Myocyte (in vitro differentiated cells): ENCODE data around the gene PLPPR3. TPM values are rescaled to one million over a fixed set of nuclear protein-coding genes. Genes with fewer than 3 reads are reported as not detected.
A peak's percentile ranks its signal among the peaks of the same experiment; 100 is the strongest.
"Not testable (repeated sequence)": the region's sequence is repeated elsewhere in the genome, so short reads cannot be mapped to it uniquely, and the experiment has no call there.

Experiments
- DNase-seq: peaks from one replicate; pipeline ENCODE4 v3.0.0-alpha.2; 2012; ENCODE audit warnings: low read depth
- total RNA-seq: library from RNA; depleted of rRNA; stranded (reverse); fragments of >200 nt; gene quantifications from 2 replicates; pipeline ENCODE4 v1.2.3, GENCODE V29; 2014

Gene PLPPR3
- total RNA-seq, 1 donor from 2014 or later: 0.16 TPM

GRCh38 chr19:854549-854948 is 32.8 kb upstream of the PLPPR3 start:
- no peak for DNase-seq

DNA sequence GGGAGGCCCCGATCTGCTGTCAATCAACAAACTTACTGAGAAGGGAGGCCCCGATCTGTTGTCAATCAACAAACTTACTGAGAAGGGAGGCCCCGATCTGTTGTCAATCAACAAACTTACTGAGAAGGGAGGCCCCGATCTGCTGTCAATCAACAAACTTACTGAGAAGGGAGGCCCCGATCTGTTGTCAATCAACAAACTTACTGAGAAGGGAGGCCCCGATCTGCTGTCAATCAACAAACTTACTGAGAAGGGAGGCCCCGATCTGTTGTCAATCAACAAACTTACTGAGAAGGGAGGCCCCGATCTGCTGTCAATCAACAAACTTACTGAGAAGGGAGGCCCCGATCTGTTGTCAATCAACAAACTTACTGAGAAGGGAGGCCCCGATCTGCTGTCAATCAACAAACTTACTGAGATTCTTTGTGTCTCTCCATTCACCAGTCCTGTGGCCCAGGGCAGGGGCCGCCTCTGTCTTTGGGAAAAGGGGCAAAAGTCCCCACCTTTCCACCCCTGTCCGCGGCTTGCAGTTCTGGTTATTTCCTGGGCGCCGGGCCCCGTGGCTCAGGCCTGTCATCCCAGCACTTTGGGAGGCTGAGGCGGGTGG is 32.0 kb upstream of the PLPPR3 start:
- not testable (repeated sequence) for DNase-seq

DNA sequence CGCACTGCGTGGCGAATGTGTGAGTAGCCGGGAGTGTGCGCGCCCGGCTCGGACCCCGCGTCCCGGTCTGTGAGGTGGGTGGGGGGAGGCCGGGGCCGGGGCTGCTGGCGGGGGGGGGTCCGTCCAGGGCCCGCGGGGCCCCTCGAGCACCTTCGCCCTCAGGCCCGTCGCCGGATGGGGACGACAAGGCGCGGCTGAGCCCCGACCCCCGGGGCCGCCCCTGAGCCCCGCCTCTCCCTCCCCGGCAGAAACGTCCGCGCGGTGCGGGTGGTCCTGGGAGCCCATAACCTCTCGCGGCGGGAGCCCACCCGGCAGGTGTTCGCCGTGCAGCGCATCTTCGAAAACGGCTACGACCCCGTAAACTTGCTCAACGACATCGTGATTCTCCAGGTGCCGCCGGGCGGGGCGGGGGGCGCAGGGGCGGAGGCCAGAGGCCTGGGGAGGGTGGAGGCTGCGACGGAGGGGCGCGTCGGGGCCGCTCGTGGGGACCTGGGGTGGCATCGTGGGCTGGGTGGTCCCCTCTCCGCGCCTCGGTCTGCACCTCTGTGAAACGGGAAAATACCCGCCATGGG is 31.3 kb upstream of the PLPPR3 start:
- no peak for DNase-seq

- no peak for DNase-seq
These were observed 30.6 kb upstream of the PLPPR3 start, which contains the start of gene ELANE for GRCh38 chr19:852136-853013. TSS of gene ELANE (plus strand) at chr19:852303. CDS start at chr19:852329, 26 bp downstream.

DNA sequence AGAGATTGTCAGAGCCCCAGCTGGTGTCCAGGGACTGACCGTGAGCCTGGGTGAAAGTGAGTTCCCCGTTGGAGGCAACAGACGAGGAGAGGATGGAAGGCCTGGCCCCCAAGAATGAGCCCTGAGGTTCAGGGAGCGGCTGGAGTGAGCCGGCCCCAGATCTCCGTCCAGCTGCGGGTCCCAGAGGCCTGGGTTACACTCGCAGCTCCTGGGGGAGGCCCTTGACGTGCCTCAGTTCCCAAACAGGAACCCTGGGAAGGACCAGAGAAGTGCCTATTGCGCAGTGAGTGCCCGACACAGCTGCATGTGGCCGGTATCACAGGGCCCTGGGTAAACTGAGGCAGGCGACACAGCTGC is 29.2 kb upstream of the PLPPR3 start:
- DNase-seq: no peak

DNA sequence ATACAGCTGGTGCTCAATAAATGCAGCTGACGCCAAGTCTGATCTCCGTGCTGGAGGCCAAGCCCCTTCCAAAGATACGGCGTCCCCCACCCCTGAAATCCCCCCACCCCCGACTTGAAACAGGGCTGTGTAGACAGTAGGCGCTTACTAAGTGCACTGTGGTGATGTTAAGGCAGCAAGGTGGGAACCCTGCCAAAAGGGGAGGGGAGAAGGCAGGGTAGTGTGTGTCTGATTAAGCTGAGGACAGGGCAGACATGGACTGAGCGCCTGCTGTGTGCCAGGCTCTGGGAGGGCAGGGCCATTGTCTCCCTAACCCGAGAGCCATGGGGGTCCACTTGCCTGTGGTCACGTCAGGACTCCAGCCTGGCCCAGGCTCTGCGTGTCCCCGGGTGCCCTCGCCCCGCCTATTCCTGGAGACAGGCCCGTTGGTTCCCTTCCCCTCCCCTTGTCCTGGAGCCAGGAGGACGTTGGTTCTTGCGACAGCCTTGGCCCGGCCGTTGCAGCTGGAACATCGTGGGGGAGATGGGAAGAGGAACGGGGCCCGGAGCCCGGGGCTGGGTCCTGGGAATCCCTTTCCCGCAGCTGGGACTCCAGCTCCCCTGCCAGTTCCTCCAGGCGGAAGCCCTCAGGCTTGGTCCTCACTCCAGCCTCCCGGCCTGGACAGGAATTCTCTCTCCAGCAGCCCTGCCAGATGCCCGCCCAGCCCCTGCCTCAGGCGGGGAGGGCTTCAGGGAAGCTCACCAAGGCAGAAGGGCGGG is 28.6 kb upstream of the PLPPR3 start:
- DNase-seq: peak; percentile 85

GRCh38 chr19:849195-849594 is 27.4 kb upstream of the PLPPR3 start:
- DNase-seq: not testable (repeated sequence)

DNA sequence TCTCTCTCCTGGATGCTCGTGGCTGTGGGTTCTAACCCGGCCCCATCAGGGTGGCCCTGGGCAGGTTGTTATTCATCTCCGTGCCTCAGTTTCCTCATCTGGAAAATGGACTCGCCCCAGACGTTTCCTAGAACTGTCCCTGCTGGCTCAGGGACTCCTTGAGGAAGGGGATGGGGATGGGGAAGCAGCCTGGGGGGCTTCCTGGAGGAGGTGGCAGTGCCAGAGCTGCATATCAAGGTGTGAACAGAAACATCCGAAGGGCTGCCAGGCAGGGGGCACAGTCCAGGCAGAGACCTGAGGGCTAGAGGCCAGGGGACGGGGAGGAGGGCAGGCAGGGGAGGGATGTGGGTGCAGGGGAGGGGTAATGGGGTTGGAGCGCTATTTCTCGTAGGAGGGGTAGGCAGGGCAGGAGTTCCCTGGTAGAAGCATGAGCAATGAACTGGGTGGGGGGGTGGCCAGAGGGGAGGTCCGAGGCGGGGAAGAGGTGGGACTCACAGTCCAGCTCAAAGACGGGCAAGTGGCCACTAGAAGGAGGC is 26.7 kb upstream of the PLPPR3 start:
- DNase-seq: no peak

GRCh38 chr19:845707-846521 is 24.2 kb upstream of the PLPPR3 start:
- DNase-seq: no peak

DNA sequence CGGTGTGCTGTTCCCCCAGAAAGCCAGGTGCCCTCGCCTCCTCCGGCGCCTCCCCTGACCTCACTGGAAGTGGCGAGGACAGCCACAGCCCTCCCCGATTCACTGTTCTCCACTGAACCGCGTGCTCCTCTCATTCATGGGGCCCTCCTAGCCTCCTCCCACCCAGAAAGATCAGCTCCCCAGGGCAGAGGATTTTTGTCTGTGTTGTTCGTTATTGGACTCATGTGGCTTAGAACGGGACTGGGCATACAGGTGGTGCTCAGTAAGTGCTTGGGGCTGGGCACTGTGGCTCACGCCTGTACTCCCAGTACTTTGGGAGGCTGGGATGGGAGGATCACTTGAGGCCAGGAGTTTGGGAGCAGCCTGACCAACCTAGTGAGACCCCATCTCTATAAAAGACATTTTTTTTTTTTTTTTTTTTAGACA is 22.8 kb upstream of the PLPPR3 start:
- DNase-seq: no peak

GRCh38 chr19:843836-844545 is 22.2 kb upstream of the PLPPR3 start:
- no peak for DNase-seq

DNA sequence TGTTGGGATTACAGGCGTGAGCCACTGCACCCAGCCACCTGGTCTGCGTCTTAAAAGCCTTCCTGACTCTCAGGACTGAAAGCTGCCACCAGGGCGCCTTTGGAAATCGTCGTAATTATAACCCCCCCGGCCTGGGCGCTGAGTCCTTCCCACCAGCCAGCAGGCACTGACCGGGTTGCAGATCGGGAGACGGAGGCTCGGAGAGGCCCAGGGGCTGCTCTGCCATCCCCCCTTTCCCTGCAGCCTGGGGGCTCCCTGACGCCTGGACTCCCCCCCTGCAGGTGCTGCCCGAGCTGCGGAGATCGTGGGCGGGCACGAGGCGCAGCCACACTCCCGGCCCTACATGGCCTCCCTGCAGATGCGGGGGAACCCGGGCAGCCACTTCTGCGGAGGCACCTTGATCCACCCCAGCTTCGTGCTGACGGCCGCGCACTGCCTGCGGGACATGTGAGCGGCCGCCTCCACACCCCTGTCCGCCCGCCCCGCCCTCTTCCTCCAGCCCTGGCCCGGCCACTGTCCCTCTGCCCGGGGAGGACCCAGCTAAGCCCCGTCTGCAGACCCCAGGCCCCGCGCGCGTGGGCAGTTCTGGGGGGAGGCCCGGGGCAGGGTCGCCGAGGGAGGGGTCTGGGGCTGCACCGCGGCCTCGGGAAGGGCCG is 21.6 kb upstream of the PLPPR3 start:
- no peak for DNase-seq

- DNase-seq: not testable (repeated sequence)
These were observed 21.0 kb upstream of the PLPPR3 start for GRCh38 chr19:842802-843179.

GRCh38 chr19:840519-841206 is 18.9 kb upstream of the PLPPR3 start, which contains the start of gene PRTN3:
TSS of gene PRTN3 (plus strand) at chr19:840999. CDS start at chr19:841009, 10 bp downstream.
- DNase-seq: no peak

DNA sequence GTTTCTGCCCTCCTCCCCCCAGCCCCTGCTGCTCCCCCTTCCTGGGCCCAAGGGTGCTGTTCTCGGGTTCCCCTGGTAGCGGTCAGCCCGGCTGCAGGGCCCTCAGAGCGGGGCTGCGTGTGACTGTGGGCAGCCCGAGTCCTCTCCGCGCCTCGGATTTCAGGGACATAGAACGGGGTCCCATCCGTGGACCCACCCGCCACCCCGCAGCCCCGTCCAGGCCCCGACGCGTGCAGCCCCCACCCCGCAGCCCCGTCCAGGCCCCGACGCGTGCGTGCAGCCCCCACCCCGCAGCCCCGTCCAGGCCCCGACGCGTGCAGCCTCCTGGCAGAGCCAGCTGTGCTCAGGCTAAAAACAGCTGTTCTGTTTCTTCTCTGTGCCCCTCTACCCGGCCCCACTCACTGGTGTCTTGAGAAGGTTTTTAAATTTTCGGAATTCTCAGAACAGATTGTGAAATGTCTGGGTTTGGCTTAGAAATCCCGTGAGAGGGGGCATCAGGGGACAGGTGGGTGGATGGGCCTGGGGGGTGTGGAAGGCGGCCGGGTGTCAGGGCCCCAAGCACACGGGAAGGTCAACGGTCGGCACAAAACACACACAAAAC is 13.6 kb upstream of the PLPPR3 start:
- DNase-seq: peak; percentile 42

DNA sequence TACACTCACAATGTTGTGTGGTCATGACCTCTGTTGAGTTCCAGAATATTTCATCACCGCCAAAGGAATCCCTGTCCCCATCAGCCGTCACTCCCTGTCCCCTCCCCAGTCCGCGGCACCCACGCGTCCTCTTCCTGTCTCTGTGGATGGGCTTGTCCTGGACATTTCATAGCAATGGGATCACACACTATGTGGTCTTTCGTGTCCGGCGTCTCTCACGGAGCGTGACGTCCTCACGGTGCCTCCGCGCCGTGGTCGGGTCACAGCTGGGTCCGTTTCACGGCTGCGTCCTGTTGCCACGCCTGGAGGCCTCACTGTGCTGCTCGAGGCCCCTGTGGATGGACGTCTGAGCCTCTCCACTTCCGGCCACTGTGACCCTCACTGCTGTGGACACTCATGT is 12.5 kb upstream of the PLPPR3 start:
- DNase-seq: no peak

- no peak for DNase-seq
These were observed 9.9 kb upstream of the PLPPR3 start for GRCh38 chr19:831407-832369.
